PC-9 (cell line): Measurements from ENCODE around the gene C10orf62.

Experiments used
- EZH2 ChIP-seq: fragments of 200-600 bp; sonication (generic); IDR thresholded peaks from 2 replicates; pipeline ENCODE4 v1.8.0; 2017; ENCODE audit warnings: antibody characterized with exemption, low read depth
- TF ChIP-seq, protein P1 (sequence below): fragments of 200-600 bp; sonication (generic); conservative IDR thresholded peaks from 2 replicates; pipeline ENCODE4 v1.6.1; 2017; ENCODE audit warnings: mixed run types, antibody characterized with exemption, mild to moderate bottlenecking, moderate library complexity

DNA sequence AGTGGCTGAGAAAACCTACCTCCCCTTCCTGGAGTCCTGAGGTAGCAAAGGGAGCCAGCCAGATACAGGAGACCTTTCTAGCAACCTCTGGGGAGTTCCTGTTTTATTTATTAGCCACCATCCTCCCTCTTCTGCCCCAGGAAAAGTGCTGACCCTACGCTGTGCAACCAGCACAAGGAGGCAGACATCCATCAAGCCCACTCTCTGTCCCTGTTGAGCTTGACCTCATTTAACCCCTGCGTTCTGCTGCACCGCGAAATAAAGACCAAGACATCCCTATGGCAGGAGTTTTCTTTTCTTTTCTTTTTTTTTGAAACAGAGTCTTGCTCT is 42.3 kb upstream of the C10orf62 start:
- TF ChIP-seq, protein P1, sequence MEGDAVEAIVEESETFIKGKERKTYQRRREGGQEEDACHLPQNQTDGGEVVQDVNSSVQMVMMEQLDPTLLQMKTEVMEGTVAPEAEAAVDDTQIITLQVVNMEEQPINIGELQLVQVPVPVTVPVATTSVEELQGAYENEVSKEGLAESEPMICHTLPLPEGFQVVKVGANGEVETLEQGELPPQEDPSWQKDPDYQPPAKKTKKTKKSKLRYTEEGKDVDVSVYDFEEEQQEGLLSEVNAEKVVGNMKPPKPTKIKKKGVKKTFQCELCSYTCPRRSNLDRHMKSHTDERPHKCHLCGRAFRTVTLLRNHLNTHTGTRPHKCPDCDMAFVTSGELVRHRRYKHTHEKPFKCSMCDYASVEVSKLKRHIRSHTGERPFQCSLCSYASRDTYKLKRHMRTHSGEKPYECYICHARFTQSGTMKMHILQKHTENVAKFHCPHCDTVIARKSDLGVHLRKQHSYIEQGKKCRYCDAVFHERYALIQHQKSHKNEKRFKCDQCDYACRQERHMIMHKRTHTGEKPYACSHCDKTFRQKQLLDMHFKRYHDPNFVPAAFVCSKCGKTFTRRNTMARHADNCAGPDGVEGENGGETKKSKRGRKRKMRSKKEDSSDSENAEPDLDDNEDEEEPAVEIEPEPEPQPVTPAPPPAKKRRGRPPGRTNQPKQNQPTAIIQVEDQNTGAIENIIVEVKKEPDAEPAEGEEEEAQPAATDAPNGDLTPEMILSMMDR: no peak
- TF ChIP-seq EZH2: no peak
